A673 (cell line): ENCODE data around the gene DLGAP1. TPM values are rescaled to one million over a fixed set of nuclear protein-coding genes. Genes with fewer than 3 reads are reported as not detected.
"Not testable (repeated sequence)": the region's sequence is repeated elsewhere in the genome, so short reads cannot be mapped to it uniquely, and the experiment has no call there.

Experiments
- BruUV-seq: library from RNA; stranded (reverse); fragments of 400-500 nt; replicated peaks from 2 replicates; lab custom pipeline; 2021; lab: Mats Ljungman, UMichigan
- CTCF ChIA-PET: fragments of 300-600 bp; sonication (Branson Sonifier 250); formaldehyde crosslinking; loops from one replicate; lab custom pipeline; 2022; ENCODE audit warnings: antibody characterized with exemption; lab: Charles Lee
- POLR2A ChIA-PET: fragments of 300-600 bp; sonication (Branson Sonifier 250); formaldehyde crosslinking; loops from one replicate; lab custom pipeline; 2022; ENCODE audit warnings: antibody characterized with exemption; ENCODE audit not compliant: low non-redundant PET; lab: Charles Lee
- DNase-seq: peaks from one replicate; pipeline ENCODE4 v3.0.0-alpha.2; 2015; ENCODE audit warnings: low spot score
- H3K27ac ChIP-seq: fragments of 200-600 bp; sonication (generic); 2 replicates; pipeline ENCODE4 v1.5.1; 2016; ENCODE audit warnings: mixed run types, low read depth, mild to moderate bottlenecking, mixed read lengths, antibody characterized with exemption, low read length; ENCODE audit not compliant: poor library complexity, severe bottlenecking
- H3K27me3 ChIP-seq: fragments of 200-600 bp; sonication (generic); replicated peaks from 2 replicates; pipeline ENCODE4 v1.6.1; 2017; ENCODE audit warnings: mixed run types, low read depth, mild to moderate bottlenecking, mixed read lengths, antibody characterized with exemption, low read length; ENCODE audit not compliant: insufficient read depth, poor library complexity
- H3K36me3 ChIP-seq: fragments of 200-600 bp; sonication (generic); 2 replicates; pipeline ENCODE4 v1.6.1; 2016; ENCODE audit warnings: mixed run types, mild to moderate bottlenecking, mixed read lengths, antibody characterized with exemption, low read length; ENCODE audit not compliant: insufficient read depth, poor library complexity, severe bottlenecking
- H3K4me1 ChIP-seq: fragments of 200-600 bp; sonication (generic); 2 replicates; pipeline ENCODE4 v1.6.1; 2017; ENCODE audit warnings: mixed run types, mild to moderate bottlenecking, mixed read lengths, antibody characterized with exemption, low read length; ENCODE audit not compliant: insufficient read depth, poor library complexity, severe bottlenecking
- H3K4me3 ChIP-seq: fragments of 200-600 bp; sonication (generic); 2 replicates; pipeline ENCODE4 v1.5.1; 2016; ENCODE audit warnings: low read depth, mixed run types, mild to moderate bottlenecking, mixed read lengths, low read length; ENCODE audit not compliant: poor library complexity, severe bottlenecking
- H3K9me3 ChIP-seq: fragments of 200-600 bp; sonication (generic); 2 replicates; pipeline ENCODE4 v1.6.1; 2016; ENCODE audit warnings: mixed run types, low read depth, mild to moderate bottlenecking, mixed read lengths, antibody characterized with exemption, low read length; ENCODE audit not compliant: poor library complexity, severe bottlenecking
- CTCF ChIP-seq: fragments of 300-800, 200-600 bp; sonication (generic); conservative IDR thresholded peaks from 2 replicates; pipeline ENCODE4 v1.5.1; 2017; ENCODE audit warnings: low read depth, mild to moderate bottlenecking, antibody characterized with exemption, low read length, moderate library complexity, mixed read lengths
- EZH2 ChIP-seq: fragments of 200-600 bp; sonication (generic); IDR thresholded peaks from 2 replicates; pipeline ENCODE4 v1.6.1; 2017; ENCODE audit warnings: borderline replicate concordance, low read depth, mild to moderate bottlenecking, mixed read lengths, antibody characterized with exemption, low read length; ENCODE audit not compliant: poor library complexity, severe bottlenecking
- intact Hi-C: fragments of 100-400 bp; cut with micrococcal nuclease; formaldehyde crosslinking; loops from one replicate; pipeline ENCODE4 v1.10.0; 2022; ENCODE audit not compliant: unreplicated experiment
- total RNA-seq: library from RNA; stranded (reverse); gene quantifications from 2 replicates; pipeline ENCODE4 v1.2.3, GENCODE V29; 2021

Gene DLGAP1
- total RNA-seq, 1 experiment from 2014 or later: 135 TPM

DNA sequence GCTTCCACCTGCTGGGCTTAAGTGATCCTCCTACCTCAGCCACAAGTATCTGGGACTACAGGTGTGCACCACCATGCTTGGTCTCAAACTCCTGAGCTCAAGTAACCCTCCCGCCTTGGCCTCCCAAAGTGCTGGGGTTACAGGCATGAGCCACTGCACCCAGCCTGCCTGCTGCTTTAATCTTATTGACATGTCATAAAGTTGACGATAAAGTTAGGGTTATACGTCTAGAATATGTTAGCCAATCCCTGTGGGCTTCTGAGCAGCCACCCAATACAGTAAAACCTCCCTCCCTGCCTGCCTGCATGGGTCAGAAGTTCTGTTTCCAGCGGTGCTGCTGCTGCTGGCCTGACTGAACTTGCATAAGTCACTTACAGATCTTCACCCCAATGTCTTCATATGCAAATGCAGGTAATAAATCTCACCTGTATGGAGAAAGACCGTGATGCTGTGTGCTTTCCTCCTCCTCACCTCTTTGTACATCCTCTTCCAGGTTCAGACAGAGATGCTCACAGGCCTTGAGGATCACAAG, 975.1 kb downstream of the DLGAP1 start:
- Histone ChIP-seq H3K27me3 (no peaks in the 10 kb centered on the region), H3K4me1 (no peaks in the 10 kb centered on the region), H3K4me3 (no peak overlapping the region), H3K36me3 (no peaks in the 10 kb centered on the region), H3K9me3 (no peaks in the 10 kb centered on the region), H3K27ac (no peak overlapping the region)
- POLR2A ChIA-PET: no interaction called here
- intact Hi-C loops: no loop called here
- CTCF ChIA-PET: no interaction called here
- BruUV-seq: no TSS peak
- no peak for TF ChIP-seq CTCF
- DNase-seq: no peak

- ChIA-PET CTCF (interaction anchor here (0.6 kb wide), 1 partner anchor 937 kb away, joined by 3 read pairs; no protein-coding TSS in a partner anchor), POLR2A (no interaction called here)
- Histone ChIP-seq H3K4me3 (no peak overlapping the region), H3K27me3 (no peaks in the 10 kb centered on the region), H3K4me1 (no peaks in the 10 kb centered on the region), H3K9me3 (no peaks in the 10 kb centered on the region), H3K36me3 (no peaks in the 10 kb centered on the region), H3K27ac (no peak overlapping the region)
- intact Hi-C loops: no loop called here
- TF ChIP-seq CTCF: no peak
- no peak for DNase-seq
- no TSS peak for BruUV-seq
These were observed 976.7 kb downstream of the DLGAP1 start for GRCh38 chr18:3478262-3478978.

DNA sequence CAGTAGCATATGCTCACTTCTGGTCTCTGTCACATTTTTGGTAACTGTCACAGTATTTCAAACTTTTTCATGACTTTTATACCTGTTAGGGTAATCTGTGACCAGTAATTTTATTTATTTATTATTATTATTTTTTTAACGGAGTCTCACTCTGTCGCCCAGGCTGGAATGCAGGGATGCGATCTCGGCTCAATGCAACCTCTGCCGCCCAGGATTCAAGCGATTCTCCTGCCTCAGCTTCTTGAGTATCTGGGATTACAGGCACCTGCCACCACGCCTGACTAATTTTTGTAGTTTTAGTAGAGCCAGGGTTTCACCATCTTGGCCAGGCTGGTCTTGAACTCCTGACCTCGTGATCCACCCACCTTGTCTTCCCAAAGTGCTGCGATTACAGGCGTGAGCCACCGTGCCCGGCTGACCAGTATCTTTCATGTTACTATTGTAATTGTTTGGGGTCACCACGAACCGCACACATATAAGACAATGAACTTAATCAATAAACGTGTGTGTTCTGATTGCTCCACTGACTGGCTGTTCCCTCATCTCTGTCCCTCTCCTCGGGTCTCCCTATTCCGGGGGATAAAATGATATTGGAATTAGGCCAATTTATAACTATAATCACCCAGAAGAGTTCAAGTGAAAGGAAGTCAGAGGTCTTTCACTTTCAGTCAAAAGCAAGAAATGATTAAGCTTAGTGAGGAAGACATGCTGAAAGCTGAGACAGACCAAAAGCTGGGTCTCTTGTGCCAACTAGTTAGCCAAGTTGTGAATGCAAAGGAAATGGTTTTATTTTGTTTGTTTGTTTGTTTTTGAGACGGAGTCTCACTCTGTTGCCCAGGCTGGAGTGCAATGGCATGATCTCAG, 982.2 kb downstream of the DLGAP1 start:
- ChIA-PET CTCF (no interaction called here), POLR2A (no interaction called here)
- no peak for DNase-seq
- no peaks in the 10 kb centered on the region for H3K36me3 ChIP-seq
- H3K9me3 ChIP-seq: no peaks in the 10 kb centered on the region
- no peak for TF ChIP-seq CTCF
- TF ChIP-seq EZH2: no peak
- H3K27ac ChIP-seq: no peak overlapping the region
- intact Hi-C loops: no loop called here
- BruUV-seq: no TSS peak
- H3K4me1 ChIP-seq: no peaks in the 10 kb centered on the region
- no peak overlapping the region for H3K4me3 ChIP-seq
- H3K27me3 ChIP-seq: no peaks in the 10 kb centered on the region

DNA sequence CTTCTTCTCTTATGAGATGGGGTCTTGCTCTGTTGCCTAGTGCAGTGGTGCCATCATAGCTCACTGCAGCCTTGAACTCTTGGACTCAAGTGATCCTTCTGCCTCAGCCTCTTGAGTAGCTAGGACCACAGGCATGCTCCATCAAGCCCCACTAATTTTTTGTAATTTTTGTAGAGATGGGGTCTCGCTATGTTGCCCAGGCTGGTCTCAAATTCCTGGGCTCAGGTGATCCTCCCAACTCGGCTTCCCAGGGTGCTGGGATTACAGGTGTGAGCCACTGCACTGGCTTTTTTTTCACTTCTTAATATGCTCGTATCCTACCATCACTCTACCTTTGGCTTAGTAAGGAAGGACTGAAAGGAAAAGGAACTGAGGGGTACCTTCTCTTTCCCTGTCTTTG, 983.0 kb downstream of the DLGAP1 start:
- H3K27ac ChIP-seq, POLR2A ChIA-PET, H3K27me3 ChIP-seq, H3K9me3 ChIP-seq, BruUV-seq, H3K4me3 ChIP-seq, H3K4me1 ChIP-seq, H3K36me3 ChIP-seq, DNase-seq, intact Hi-C loops, CTCF ChIA-PET: not testable (repeated sequence)
